Thyroid gland (tissue), 4 donors: ENCODE results near the gene FAM237B. TPM values are rescaled to one million over a fixed set of nuclear protein-coding genes. Genes with fewer than 3 reads are reported as not detected.

Experiments
- DNase-seq, 2 donors: peaks; one replicate each; pipeline ENCODE4 v3.0.0-alpha.2; 2019
- H3K27ac ChIP-seq, 3 donors: fragments of 200-600 bp; sonication (generic); 1 replicate in 2 of 3; 2 replicates in 1 of 3; pipeline ENCODE4 v1.5.1; 2016 to 2019; ENCODE audit warnings: mild to moderate bottlenecking in 1 of 3, moderate library complexity in 1 of 3
- H3K27me3 ChIP-seq: fragments of 200-600 bp; sonication (generic); one replicate; pipeline ENCODE4 v1.5.1; 2019
- H3K36me3 ChIP-seq, 2 donors: fragments of 200-600 bp; sonication (generic); one replicate each; pipeline ENCODE4 v1.5.1; 2016 to 2019
- H3K4me1 ChIP-seq, 2 donors: fragments of 200-600 bp; sonication (generic); one replicate each; pipeline ENCODE4 v1.5.1; 2017 to 2019
- H3K4me3 ChIP-seq, 3 donors: fragments of 200-600 bp; sonication (generic); replicated peaks in 1 of 3; 1 replicate in 2 of 3; 2 replicates in 1 of 3; pipeline ENCODE4 v1.5.1; 2016; ENCODE audit warnings: mild to moderate bottlenecking in 1 of 3
- H3K9me3 ChIP-seq: fragments of 200-600 bp; sonication (generic); one replicate; pipeline ENCODE4 v1.5.1; 2017
- POLR2A ChIP-seq, 2 donors: fragments of 450-650 bp; IDR thresholded peaks; one replicate each; pipeline ENCODE4 v1.6.1; 2017; ENCODE audit warnings: antibody characterized with exemption in 2 of 2, mild to moderate bottlenecking in 2 of 2, moderate library complexity in 1 of 2
- WGBS, 2 donors: methylation state at CpG; one replicate each; pipeline ENCODE4 v1.1.5; 2017; 5-methylcytosine and 5-hydroxymethylcytosine counted together
- intact Hi-C: fragments of 100-400 bp; cut with DNase I; formaldehyde crosslinking; loops from one replicate; pipeline ENCODE4 v1.15.1; 2023
- total RNA-seq, 4 donors: library from RNA; depleted of rRNA; stranded (reverse); fragments of >200 nt; gene quantifications; one replicate each; pipeline ENCODE4 v1.2.3, GENCODE V29; 2016
- TF ChIP-seq, protein P1 (sequence below), 6 experiments: fragments of 200-600 bp in 3 of 6; fragments of 450-650 bp in 3 of 6; sonication (generic) in 3 of 6; IDR thresholded peaks; one replicate each; pipeline ENCODE4 v1.5.1; 2016 to 2019; ENCODE audit warnings: antibody characterized with exemption in 6 of 6, mild to moderate bottlenecking in 2 of 6, inconsistent platforms in 1 of 6, moderate library complexity in 1 of 6

Gene FAM237B
- total RNA-seq, 4 donors from 2014 or later = not detected

DNA sequence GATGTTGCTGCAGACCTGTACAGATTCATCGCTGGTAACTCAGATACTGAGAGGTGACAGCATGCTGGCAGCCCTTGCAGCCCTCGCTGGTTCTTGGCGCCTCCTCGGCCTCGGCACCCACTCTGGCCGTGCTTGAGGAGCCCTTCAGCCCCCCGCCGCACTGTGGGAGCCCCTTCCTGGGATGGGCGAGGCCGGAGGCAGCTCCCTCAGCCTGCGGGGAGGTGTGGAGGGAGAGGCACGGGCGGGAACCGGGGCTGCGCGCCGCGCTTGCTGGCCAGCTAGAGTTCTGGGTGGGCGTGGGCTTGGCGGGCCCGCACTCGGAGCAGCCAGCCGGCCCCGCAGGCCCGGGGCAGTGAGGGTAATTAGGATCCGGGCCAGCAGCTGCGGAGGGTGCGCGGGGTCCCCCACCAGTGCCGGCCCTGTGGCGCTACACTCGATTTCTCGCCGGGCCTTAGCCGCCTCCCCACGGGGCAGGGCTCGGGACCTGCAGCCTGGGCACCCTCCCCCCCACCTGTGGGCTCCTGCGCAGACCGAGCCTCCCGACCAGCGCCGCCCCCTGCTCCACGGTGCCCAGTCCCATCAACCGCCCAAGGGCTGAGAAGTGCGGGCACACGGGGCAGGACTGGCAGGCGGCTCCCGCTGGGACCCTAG lies 13.2 kb upstream of the FAM237B start:
- Histone ChIP-seq H3K27me3 (no peaks in the 10 kb centered on the region), H3K9me3 (no peaks in the 10 kb centered on the region), H3K4me1 (no peaks in the 10 kb centered on the region), H3K36me3 (no peaks in the 10 kb centered on the region), H3K27ac (no peak overlapping the region), H3K4me3 (no peak overlapping the region)
- intact Hi-C loops = no loop called here
- TF ChIP-seq POLR2A (IDR thresholded peaks at IDR 0.05) = no peak
- WGBS, 2 donors = 81 to 92% methylated on average over 31 to 32 of the region's 48 CpGs
- DNase-seq = no peak

GRCh38 chr7:90326500-90326899 lies 5.4 kb upstream of the FAM237B start:
- 26 to 33% methylated on average over 1 of the region's 1 CpG for WGBS, 2 donors
- peaks cover 4% of the 10 kb centered on the region for H3K27me3 ChIP-seq

DNA sequence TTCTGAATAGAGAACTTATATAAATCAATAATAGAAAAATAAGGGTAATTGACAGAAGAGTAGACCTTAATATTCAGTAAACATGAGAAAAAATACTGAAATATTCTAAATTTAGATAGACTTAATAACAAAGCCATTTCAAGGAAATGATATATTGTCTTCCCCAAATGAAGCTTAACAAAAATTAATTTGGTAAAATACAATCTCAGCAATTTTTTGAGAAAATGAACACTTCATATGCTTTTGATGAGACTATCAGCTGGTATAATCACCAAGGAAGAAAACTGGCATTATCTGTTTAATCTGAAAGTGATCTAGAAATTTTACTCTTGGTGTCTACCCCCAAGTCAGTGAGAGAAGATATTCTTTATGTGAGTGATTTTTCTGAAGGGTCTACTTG lies 1.7 kb upstream of the FAM237B start:
- peaks cover 7 to 8% of the 10 kb centered on the region in 2 donors for H3K4me1 ChIP-seq
- no peak overlapping the region for H3K4me3 ChIP-seq
- H3K36me3 ChIP-seq = no peaks in the 10 kb centered on the region
- H3K27me3 ChIP-seq = peaks cover 5% of the 10 kb centered on the region
- no peak for DNase-seq
- intact Hi-C loops = no loop called here
- TF ChIP-seq POLR2A (IDR thresholded peaks at IDR 0.05) = no peak
- TF ChIP-seq, protein P1, sequence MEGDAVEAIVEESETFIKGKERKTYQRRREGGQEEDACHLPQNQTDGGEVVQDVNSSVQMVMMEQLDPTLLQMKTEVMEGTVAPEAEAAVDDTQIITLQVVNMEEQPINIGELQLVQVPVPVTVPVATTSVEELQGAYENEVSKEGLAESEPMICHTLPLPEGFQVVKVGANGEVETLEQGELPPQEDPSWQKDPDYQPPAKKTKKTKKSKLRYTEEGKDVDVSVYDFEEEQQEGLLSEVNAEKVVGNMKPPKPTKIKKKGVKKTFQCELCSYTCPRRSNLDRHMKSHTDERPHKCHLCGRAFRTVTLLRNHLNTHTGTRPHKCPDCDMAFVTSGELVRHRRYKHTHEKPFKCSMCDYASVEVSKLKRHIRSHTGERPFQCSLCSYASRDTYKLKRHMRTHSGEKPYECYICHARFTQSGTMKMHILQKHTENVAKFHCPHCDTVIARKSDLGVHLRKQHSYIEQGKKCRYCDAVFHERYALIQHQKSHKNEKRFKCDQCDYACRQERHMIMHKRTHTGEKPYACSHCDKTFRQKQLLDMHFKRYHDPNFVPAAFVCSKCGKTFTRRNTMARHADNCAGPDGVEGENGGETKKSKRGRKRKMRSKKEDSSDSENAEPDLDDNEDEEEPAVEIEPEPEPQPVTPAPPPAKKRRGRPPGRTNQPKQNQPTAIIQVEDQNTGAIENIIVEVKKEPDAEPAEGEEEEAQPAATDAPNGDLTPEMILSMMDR (IDR thresholded peaks at IDR 0.05) = no peak
- no peaks in the 10 kb centered on the region for H3K9me3 ChIP-seq
- H3K27ac ChIP-seq = no peak overlapping the region

More at GRCh38 chr7:90326500-90326899, 5.4 kb upstream of the FAM237B start:
- Histone ChIP-seq H3K36me3 (no peaks in the 10 kb centered on the region), H3K9me3 (no peaks in the 10 kb centered on the region), H3K4me1 (no peaks in the 10 kb centered on the region), H3K4me3 (no peak overlapping the region), H3K27ac (no peak overlapping the region)
- intact Hi-C loops = no loop called here
- no peak for TF ChIP-seq POLR2A (IDR thresholded peaks at IDR 0.05)
- TF ChIP-seq, protein P1 (IDR thresholded peaks at IDR 0.05) = no peak
- no peak for DNase-seq

GRCh38 chr7:90320418-90320800 lies 695 bp downstream of the FAM237B start:
- Histone ChIP-seq H3K4me3 (no peak overlapping the region), H3K27me3 (peaks cover 5% of the 10 kb centered on the region), H3K27ac (no peak overlapping the region), H3K36me3 (no peaks in the 10 kb centered on the region), H3K4me1 (peaks cover 7 to 8% of the 10 kb centered on the region in 2 donors), H3K9me3 (no peaks in the 10 kb centered on the region)
- TF ChIP-seq, protein P1 (IDR thresholded peaks at IDR 0.05) = no peak
- TF ChIP-seq POLR2A (IDR thresholded peaks at IDR 0.05) = no peak
- 20 to 38% methylated on average over 7 of the region's 7 CpGs for WGBS, 2 donors
- DNase-seq = no peak
- intact Hi-C loops = no loop called here

GRCh38 chr7:90320014-90320413 lies 1.1 kb downstream of the FAM237B start:
- Histone ChIP-seq H3K9me3 (no peaks in the 10 kb centered on the region), H3K4me3 (no peak overlapping the region), H3K36me3 (no peaks in the 10 kb centered on the region), H3K27ac (no peak overlapping the region), H3K27me3 (peaks cover 5% of the 10 kb centered on the region), H3K4me1 (peaks cover 7 to 8% of the 10 kb centered on the region in 2 donors)
- 81 to 82% methylated on average over 7 of the region's 7 CpGs for WGBS, 2 donors
- intact Hi-C loops = no loop called here
- DNase-seq = no peak
- TF ChIP-seq, protein P1 (IDR thresholded peaks at IDR 0.05) = no peak
- TF ChIP-seq POLR2A (IDR thresholded peaks at IDR 0.05) = no peak
